ENCODE data around the gene GOLGA6C.

GOLGA6C gene

GRCh38 chr15:75232826-75233503, 25.2 kb upstream of the GOLGA6C start:
- Histone ChIP-seq H3K27me3 (replicated peaks; ENCODE audit: insufficient read depth, low read length) (peaks cover 51% of the 10 kb centered on the region), H3K9me3 (replicated peaks; ENCODE audit: insufficient read depth, low read length) (no peaks in the 10 kb centered on the region), H3K27ac (ENCODE audit: low read length) (no peak overlapping the region), H3K4me3 (ENCODE audit: low read length) (no peak overlapping the region), H3K79me2 (ENCODE audit: low read length) (no peaks in the 10 kb centered on the region), H2AFZ (ENCODE audit: low read length) (no peak overlapping the region), H3F3A (ENCODE audit: insufficient read depth, low read length) (no peaks in the 10 kb centered on the region), H3K36me3 (replicated peaks; ENCODE audit: insufficient read depth, low read length) (no peaks in the 10 kb centered on the region), H4K20me1 (ENCODE audit: insufficient read depth, low read length) (no peaks in the 10 kb centered on the region), H3K9me2 (replicated peaks; ENCODE audit: insufficient read depth, low read length) (no peaks in the 10 kb centered on the region), H3K4me1 (ENCODE audit: low read length) (no peaks in the 10 kb centered on the region), H3K4me2 (ENCODE audit: low read depth, low read length) (no peak overlapping the region), H3K9ac (ENCODE audit: low read length) (no peak overlapping the region)
- DNase-seq, result no peak
- no peak for TF ChIP-seq CTCF (IDR thresholded peaks at IDR 0.05; ENCODE audit: low read length)
- TF ChIP-seq EZH2 (optimal IDR thresholded peaks at IDR 0.05; ENCODE audit: low read depth, low read length), result no peak
- no peak for TF ChIP-seq EZH2phosphoT487 (IDR thresholded peaks at IDR 0.05; ENCODE audit: low read length)

- Histone ChIP-seq H3K27me3 (replicated peaks; ENCODE audit: insufficient read depth, low read length) (peaks cover 45% of the 10 kb centered on the region), H2AFZ (ENCODE audit: low read length) (no peak overlapping the region), H3K4me2 (ENCODE audit: low read depth, low read length) (no peak overlapping the region), H4K20me1 (ENCODE audit: insufficient read depth, low read length) (no peaks in the 10 kb centered on the region), H3K9ac (ENCODE audit: low read length) (no peak overlapping the region), H3K4me3 (ENCODE audit: low read length) (no peak overlapping the region), H3K4me1 (ENCODE audit: low read length) (no peaks in the 10 kb centered on the region), H3K27ac (ENCODE audit: low read length) (no peak overlapping the region), H3K9me3 (replicated peaks; ENCODE audit: insufficient read depth, low read length) (no peaks in the 10 kb centered on the region), H3F3A (ENCODE audit: insufficient read depth, low read length) (no peaks in the 10 kb centered on the region), H3K9me2 (replicated peaks; ENCODE audit: insufficient read depth, low read length) (no peaks in the 10 kb centered on the region), H3K79me2 (ENCODE audit: low read length) (no peaks in the 10 kb centered on the region), H3K36me3 (replicated peaks; ENCODE audit: insufficient read depth, low read length) (no peaks in the 10 kb centered on the region)
- no peak for DNase-seq
- TF ChIP-seq EZH2 (optimal IDR thresholded peaks at IDR 0.05; ENCODE audit: low read depth, low read length) (no peak), EZH2phosphoT487 (IDR thresholded peaks at IDR 0.05; ENCODE audit: low read length) (no peak), CTCF (IDR thresholded peaks at IDR 0.05; ENCODE audit: low read length) (no peak)
These were observed 24.5 kb upstream of the GOLGA6C start for GRCh38 chr15:75233504-75234190.

DNA sequence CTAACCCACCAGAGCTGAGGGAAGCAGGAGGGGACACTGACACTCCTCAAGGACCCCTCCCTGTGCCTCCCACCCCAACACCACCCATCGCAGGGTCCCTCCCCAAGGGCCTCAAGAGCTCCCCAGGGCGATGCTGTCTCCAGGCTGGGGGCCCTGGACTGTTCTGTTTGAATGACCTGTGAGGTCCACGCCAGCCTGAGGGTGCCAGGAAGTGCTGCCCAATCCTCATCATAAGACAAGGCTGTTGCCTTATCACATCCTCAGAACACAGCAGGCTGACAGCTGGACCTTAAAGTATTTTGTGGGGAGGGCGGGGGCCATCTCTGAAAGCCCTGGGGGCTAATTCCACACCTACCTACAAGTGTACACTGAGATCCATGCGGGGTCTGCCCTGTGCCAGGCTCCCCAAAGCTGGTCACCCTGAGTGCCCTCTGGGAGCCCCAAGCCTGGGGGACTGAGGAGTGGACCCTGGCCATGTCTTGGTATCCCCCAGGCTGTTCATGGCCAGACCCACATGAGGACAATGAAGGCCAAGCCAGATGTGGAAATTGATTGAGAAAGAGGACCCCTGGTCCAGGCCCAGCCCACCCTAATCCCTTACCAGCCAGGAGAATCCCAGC, 23.8 kb upstream of the GOLGA6C start:
- Histone ChIP-seq H4K20me1 (ENCODE audit: insufficient read depth, low read length) (no peaks in the 10 kb centered on the region), H3K9ac (ENCODE audit: low read length) (no peak overlapping the region), H2AFZ (ENCODE audit: low read length) (no peak overlapping the region), H3K4me1 (ENCODE audit: low read length) (no peaks in the 10 kb centered on the region), H3K27me3 (replicated peaks; ENCODE audit: insufficient read depth, low read length) (peaks cover 39% of the 10 kb centered on the region), H3K79me2 (ENCODE audit: low read length) (no peaks in the 10 kb centered on the region), H3K36me3 (replicated peaks; ENCODE audit: insufficient read depth, low read length) (no peaks in the 10 kb centered on the region), H3K4me2 (ENCODE audit: low read depth, low read length) (no peak overlapping the region), H3K9me3 (replicated peaks; ENCODE audit: insufficient read depth, low read length) (no peaks in the 10 kb centered on the region), H3K9me2 (replicated peaks; ENCODE audit: insufficient read depth, low read length) (no peaks in the 10 kb centered on the region), H3F3A (ENCODE audit: insufficient read depth, low read length) (no peaks in the 10 kb centered on the region), H3K27ac (ENCODE audit: low read length) (no peak overlapping the region), H3K4me3 (ENCODE audit: low read length) (no peak overlapping the region)
- no peak for DNase-seq
- TF ChIP-seq EZH2phosphoT487 (IDR thresholded peaks at IDR 0.05; ENCODE audit: low read length), result no peak
- no peak for TF ChIP-seq CTCF (IDR thresholded peaks at IDR 0.05; ENCODE audit: low read length)
- no peak for TF ChIP-seq EZH2 (optimal IDR thresholded peaks at IDR 0.05; ENCODE audit: low read depth, low read length)

Data from MM.1S (cell line).